GM12865 (cell line): ENCODE results near the gene MTCL1.

ENCODE experiments used
- DNase-seq: peaks from one replicate; pipeline ENCODE4 v3.0.0; 2010; ENCODE audit warnings: low read depth
- H3K4me3 ChIP-seq: 2 replicates; pipeline ENCODE4 v1.5.1; 2011; ENCODE audit warnings: mild to moderate bottlenecking, low read depth, low read length, control low read depth
- CTCF ChIP-seq: IDR thresholded peaks from 2 replicates; pipeline ENCODE4 v1.5.1; 2011; ENCODE audit warnings: low read length, control low read depth, low read depth, inconsistent platforms; ENCODE audit not compliant: insufficient read depth; ENCODE audit errors: missing control alignments

Gene MTCL1

GRCh38 chr18:8686611-8687010, 18.7 kb upstream of the MTCL1 start:
- no peak for TF ChIP-seq CTCF
- H3K4me3 ChIP-seq: no peak overlapping the region
- no peak for DNase-seq

- TF ChIP-seq CTCF: no peak
- no peak overlapping the region for H3K4me3 ChIP-seq
- DNase-seq: no peak
These were observed 17.0 kb upstream of the MTCL1 start for GRCh38 chr18:8688216-8688800.

- no peak for DNase-seq
- no peak for TF ChIP-seq CTCF
These were observed 16.5 kb upstream of the MTCL1 start for GRCh38 chr18:8688816-8689215.

GRCh38 chr18:8689517-8689916, 15.8 kb upstream of the MTCL1 start:
- no peak overlapping the region for H3K4me3 ChIP-seq
- TF ChIP-seq CTCF: no peak
- no peak for DNase-seq

More at GRCh38 chr18:8688816-8689215, 16.5 kb upstream of the MTCL1 start:
- H3K4me3 ChIP-seq: no peak overlapping the region

GRCh38 chr18:8694891-8695290, 10.5 kb upstream of the MTCL1 start:
- no peak overlapping the region for H3K4me3 ChIP-seq
- TF ChIP-seq CTCF: no peak
- no peak for DNase-seq

- H3K4me3 ChIP-seq: no peak overlapping the region
- TF ChIP-seq CTCF: no peak
- no peak for DNase-seq
These were observed 9.3 kb upstream of the MTCL1 start for GRCh38 chr18:8695932-8696517.

GRCh38 chr18:8696749-8697211, 8.6 kb upstream of the MTCL1 start:
- DNase-seq: peak; percentile 59
- TF ChIP-seq CTCF: peak; percentile 83
- H3K4me3 ChIP-seq: no peak overlapping the region
